Measurements from ENCODE around the gene DAAM2.

DNA sequence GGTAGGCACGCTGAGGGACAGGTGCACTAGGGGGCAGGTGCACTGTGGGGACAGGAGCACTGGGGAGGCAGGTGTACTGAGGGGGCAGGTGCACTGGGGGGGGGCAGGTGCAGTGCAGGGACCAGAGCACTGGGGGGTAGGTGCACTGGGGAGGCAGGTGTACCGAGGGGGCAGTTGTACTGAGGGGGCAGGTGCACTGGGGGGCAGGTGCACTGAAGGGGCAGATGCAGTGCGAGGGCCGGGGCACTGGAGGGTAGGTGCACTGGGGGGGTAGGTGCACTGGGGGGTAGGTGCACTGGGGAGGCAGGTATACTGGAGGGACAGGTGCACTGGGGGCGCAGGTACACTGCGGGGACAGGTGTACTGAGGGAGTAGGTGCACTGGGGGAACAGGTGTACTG, 39.5 kb downstream of the DAAM2 start:
- no peak for TF ChIP-seq POLR2A (IDR thresholded peaks at IDR 0.05; ENCODE audit: low read depth, low read length)
- no peak for TF ChIP-seq POLR2AphosphoS5 (IDR thresholded peaks at IDR 0.05; ENCODE audit: low read depth, low read length)
- TF ChIP-seq TAF1 (IDR thresholded peaks at IDR 0.05; ENCODE audit: borderline replicate concordance, low read depth, low read length), result no peak
